NCI-H1436 treated with DMSO at 0.1 percent for 48 hours (cell line): ENCODE data around the gene CCSER1.
"Not testable (repeated sequence)": the region's sequence is repeated elsewhere in the genome, so short reads cannot be mapped to it uniquely, and the experiment has no call there.

Source experiments
- DNase-seq: peaks from one replicate; lab custom pipeline; 2025; lab: John Stamatoyannopoulos, UW

Gene CCSER1

DNA sequence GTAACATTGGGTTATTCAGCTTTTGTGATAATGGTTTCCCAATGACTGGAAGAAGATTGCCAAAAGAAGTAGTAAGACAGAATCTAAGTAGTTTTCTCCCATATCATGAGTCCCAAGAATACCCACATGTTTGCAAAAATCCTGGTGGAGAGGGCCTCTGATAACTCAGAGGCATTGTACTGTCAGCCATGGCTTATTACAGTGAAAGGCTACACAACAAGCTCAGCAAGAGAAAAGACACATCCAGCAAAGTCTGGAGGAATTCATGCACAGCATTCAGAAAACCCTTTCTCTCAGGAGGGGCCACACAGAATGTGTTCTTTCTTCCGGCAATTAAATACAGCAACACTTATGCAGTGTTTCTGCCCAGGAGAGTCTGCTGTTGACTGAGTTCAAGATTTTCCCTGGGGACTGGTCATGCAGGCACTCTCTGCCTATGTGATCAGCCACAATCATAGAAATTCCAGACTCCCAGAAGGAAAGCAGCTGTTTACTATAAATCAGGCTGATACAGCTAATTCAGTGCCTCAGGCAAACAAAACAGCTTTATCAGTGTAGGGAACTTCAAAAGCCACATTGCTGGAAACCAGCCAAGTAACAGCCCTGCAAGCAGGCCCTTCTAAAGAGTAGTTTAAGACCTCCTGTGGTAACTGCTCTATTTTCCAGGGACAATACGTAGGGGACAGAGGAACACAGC, 937.1 kb downstream of the CCSER1 start:
- peak; percentile 88 for DNase-seq

DNA sequence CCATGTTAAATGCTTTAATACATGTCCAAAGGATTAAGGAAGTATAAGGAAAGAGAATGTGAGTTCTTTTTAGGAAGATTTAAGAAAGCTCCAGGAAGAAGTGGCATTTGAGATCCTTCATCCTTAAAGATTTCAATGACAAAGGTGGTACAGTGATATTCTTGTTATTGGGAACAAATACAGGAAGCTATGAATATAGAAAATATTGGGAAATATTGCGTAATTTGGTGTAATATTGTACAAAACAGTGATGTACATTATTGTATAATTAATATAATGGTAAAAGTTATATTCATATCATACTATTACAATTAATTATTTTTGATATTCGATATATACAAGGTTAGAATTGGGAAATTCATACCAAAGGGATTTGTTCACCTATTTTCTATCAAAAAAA, 937.9 kb downstream of the CCSER1 start:
- no peak for DNase-seq

DNA sequence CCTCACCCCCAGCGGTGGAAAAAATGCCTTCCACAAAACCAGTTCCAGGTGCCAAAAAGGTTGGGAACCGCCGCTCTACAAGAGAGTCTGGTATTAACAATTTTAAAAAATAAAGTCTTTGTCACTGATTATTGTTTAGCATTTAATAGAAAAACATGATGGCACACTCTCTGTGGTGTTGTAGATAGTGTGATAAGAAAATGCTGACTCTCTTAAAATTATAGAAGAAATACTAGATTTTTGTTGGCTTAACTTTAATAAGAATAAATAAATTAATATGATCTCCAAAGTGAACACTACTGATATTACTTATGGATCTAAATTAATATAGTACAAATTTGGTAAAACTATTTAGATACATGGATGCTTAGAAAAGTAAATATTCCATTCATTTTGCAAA, 943.5 kb downstream of the CCSER1 start:
- DNase-seq, result no peak

DNA sequence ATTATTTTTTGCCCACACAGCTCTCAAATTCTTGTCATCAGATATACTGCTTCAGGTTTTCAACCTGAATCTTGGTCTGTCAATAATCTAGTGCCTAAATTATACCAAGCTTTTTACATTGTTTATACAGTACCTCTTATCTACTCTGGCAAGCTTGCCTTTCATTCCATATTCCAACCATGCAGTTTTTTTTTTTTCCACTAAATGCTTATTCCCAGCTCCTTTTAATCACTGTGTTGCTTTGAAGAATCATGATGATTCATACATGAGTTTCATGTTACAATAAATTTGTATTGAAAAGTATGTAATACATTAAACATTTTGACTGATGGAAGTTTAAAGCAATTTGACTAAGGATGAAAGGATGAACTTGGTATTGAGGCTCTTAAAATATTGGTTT, 949.0 kb downstream of the CCSER1 start:
- no peak for DNase-seq

DNA sequence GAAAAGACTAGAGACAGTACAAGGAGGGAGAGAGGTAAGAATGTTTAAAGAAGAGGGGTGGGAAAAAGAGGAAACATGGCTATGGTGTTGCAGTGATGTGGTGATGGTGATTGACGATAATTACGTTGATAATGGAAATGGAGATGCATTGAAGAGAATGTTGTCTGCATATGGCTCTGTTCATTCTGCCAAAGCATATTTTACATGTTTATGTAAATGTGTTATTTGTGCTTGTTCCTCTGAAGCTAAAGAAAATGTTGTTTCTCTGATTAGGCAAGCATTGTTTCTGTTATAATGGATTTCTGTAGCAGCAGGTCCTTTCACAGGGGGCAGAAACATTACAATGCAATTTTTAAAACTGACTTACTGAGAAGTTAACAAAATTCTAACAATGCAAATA, 958.8 kb downstream of the CCSER1 start:
- no peak for DNase-seq

DNA sequence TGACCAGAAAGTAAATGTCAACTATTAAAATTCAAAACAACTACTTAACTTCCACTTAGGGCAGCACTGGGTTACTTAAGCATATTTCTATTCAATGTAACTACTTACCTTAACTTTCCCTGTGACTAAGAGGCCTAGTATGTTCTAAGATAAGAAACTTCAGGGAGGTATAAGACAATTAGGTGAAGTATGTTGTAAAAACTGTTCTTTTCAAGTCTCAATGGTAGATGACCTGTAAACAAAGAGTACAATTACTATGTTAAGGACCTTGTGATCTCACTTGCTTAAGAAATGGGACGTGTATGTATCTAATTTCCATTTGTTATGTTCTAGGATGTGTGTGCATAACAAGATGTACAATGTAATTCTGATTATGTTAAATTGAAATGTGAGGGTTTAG, 960.5 kb downstream of the CCSER1 start:
- no peak for DNase-seq

DNA sequence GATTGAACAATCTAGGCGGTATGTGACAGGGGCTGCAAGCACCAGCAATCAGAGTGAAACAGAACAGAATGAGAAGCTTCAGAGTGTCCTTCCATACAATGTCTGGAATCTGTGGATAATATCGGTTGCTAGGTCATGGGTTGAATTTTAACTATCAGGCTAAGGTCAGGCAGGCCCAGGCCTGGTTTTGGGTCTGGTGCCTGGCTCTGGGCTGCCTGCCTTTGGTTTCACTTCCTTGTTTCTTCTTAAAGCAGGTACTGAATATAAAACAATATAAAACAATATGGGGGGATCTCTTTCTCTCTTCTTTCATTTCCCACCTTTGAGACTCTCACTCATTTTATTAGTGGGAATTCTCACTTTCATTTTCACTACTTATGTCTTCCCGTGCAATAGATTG, 962.0 kb downstream of the CCSER1 start:
- DNase-seq, result no peak

DNA sequence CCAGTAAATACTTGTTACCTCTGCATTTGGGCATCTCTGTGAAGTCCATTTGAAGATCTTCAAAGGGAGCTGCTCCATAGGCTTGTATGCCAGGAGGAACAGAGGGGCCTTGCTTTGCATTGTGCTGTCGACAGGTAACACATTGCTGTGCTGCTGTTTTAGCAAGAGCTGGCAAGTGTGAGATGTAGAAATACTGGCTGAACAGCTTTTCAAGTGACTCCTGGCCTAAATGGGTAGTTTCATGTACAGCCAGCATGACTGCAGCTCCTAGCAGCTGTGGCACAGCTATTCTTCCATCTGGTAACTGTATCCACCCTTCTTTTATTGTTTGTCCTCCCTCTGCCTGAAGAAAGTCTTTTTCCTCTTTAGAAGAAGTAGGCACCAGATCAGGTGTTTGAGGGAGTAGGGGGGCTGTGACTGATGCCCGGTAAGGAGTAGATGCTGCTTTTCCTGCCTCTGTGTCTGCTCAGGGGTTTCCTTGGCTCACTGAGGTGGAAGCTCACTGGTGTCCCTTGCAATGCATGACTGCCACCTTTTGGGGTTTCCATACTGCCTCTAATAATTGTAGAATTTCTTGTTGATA, 965.3 kb downstream of the CCSER1 start:
- no peak for DNase-seq

DNA sequence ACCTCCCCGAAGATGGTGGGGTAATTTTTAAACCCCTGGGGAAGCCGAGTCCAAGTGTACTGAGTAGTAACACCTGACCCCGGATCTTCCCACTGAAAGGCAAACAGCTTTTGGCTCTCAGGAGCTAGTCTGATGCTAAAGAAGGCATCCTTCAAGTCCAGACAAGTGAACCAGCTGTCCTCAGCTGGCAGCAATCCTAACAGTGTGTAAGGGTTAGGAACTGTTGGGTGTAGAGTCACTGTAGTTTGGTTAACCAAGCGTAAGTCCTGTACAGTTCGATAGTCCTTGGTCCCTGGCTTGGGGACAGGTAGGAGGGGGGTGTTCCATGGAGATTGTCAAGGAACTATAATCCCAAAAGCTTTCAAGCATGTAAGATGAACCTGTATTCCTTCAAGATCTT, 967.0 kb downstream of the CCSER1 start:
- not testable (repeated sequence) for DNase-seq

DNA sequence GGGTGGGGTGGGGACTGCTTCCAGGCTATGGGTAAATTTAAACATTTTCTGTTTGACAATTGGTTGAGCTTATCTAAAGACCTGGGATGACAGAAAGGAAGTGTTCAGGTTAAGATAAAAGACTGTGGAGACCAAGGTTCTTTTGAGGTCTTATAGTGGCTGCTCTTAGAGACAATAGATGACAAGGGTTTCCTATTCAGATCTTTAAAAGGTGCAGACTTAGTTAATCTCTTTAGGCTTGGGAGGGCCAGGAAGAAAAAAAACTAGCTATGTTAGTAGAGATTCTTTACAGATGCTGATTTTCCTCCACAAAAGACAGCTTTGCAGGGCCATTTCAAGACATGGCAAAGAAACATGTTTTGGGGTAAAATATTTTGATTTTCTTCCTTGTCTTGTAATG, 972.5 kb downstream of the CCSER1 start:
- DNase-seq, result no peak

DNA sequence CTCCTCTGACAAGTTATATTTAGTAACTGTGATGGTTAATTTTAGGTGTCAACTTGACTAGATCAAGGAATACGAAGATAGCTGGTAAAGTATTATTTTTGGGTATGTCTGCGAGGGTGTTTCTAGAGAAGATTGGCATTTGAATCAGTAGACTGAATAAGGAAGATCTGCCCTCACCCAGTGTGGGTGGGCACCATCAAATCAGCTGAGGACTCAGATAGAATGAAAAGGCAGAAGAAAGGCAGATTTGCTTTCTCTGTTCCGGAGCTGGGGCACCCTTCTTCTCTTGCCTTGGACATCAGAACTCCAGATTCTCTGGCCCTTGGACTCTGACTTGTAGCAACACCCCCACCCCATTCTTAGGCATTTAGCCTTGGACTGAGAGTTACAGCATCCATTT, 981.6 kb downstream of the CCSER1 start:
- DNase-seq, result no peak

DNA sequence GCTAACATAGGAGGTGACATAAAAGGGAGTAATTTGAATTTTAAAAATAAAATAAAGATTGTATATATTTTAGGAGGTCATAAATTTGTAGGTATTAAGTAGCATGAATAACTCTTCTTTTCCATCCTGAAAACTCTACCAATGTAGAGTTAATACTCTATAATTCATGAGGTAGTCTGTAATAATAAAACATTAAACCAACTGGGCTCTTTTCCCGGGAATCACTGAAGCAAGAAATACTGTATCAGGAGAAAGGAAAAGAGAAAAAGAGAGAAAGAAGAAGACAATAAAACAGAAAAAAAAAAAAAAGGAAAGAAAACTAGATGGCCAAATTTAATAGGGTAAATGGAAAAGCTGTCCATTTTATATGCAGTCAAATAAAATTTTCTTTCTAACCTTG, 984.4 kb downstream of the CCSER1 start:
- no peak for DNase-seq

DNA sequence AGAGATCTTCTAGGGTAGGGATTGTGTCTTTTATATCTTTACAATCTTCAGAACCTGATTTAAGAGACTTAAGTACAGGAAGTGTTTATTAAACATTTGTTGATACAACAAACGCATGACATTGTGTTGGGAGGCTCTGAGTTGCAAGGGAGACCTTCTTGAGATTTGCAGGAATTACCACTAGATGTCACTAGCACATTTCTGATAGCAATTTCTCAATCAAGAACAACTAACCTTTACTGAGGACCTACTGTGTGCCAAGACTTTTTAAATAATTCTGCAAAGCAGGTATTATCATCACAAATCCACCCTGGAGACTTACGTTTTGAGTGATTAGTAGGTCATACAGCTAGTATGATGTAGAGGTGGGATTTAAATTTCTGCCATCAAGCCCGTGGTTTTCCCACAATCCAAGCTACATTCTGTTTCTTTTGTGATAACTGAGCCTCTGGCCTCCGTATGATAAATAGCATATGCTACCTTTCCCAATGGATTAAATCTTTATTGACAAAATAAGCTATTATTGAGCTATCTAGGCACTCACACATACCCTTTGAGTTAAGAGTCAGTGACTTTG, 986.0 kb downstream of the CCSER1 start:
- DNase-seq, result no peak

DNA sequence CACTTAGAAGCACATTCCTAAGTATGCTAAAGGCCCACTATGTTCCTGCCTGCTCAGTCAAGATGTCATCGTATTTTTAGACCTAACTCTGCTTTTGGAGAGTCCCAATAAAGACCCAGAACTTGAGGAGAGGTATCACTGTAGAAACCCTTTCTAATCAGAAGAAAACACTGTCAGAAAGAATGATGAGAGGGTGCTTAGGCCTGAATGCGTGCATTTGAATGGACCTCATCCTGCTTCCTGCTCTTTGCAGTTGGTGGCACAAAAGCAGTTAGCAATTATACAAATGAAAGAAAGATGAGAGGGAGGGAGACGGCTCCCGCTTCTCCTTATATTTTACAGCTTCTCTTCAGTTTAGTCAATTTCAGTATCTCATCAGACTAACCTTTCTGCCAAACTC, 987.2 kb downstream of the CCSER1 start:
- peak; percentile 6 for DNase-seq

DNA sequence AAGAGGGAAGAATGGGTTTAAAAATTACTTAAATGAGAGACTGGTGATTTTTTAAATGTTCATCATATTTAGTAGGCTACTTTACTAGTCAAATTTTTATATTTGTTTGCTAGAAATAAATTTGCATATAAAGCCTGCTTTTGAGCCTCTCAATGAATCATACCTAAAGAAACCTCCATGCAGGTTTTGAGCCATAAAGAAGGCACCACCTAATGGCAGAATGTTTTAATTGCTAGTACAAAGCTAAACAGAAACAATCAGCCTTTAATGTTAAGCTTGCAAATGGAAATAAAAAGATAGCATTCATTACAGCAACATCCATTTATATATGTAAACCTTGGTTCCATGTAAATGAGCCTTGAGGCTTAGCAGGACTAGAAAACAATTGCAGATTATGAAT, 989.7 kb downstream of the CCSER1 start:
- no peak for DNase-seq

DNA sequence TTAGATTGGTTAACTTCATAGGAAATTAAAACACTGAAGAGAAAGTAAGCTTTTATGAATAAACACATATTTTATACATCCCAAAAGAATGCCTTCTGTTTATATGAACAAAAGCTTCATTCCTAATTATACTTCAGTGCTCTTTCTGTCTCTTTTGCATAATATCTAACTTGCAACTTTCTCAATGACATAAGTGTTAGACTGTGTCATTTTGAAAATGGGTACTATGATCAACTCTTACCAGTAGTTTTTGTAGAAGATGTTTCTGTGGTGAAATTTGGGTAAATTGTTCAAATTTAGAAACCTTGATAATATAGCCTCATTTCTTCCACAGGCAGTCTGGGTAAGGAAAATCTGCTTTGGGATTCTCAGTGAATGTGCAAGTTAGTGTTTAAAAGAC, 991.4 kb downstream of the CCSER1 start:
- DNase-seq, result no peak

DNA sequence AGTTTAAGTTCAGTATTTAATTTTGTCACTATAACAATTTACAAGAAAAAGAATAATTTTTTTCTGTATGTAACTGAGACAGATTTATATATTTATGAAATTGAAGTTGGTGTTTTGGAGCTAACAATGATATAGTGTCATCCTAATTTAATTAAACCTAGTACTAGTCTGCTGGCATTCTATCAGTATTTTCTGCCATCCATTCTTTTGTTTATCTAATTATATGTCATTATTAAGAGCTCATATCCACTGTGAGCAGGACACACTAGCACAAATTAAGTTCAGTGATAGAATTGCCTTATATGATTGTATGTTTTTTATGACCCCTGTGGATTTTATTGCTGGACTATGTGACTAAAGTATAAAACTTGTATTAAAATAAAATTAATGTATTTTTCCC, 996.5 kb downstream of the CCSER1 start:
- no peak for DNase-seq

DNA sequence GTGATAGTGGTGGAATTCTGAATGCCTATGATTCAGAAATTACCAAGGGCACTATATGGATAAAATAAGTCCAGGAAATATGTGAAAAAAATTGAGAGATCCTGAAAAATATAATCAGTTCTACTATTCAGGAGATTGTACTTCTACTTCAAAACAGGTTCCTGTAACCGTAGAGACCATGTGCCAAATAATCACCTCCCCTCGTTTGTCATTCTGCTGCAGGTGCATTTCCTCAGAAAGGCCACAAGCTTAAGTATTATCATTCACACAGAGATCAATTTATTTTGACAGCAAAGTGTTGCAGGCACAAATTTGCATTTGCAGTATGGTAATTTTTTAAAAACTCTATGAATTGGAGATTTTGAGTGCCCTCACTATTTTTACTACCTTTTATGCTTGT, 1000.0 kb downstream of the CCSER1 start:
- no peak for DNase-seq

DNA sequence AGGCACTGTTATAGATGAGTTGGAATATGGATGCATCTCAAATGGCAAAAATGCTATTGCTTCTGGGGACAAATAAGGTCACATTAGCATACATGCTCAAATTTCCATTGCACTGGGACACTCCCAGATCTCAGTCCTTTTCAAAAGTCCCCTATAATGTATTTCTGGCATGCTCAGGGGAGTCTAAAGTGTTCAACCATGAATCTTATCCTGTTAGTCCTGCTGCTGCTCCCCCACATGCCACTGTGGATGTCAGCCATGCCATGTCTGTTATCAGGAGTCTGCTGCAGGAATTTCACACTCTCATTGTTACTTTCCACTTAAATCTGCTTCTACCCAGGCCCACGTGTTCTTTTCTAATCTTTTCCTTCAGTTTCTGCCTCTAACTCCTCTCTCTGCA, 1000.6 kb downstream of the CCSER1 start:
- no peak for DNase-seq

DNA sequence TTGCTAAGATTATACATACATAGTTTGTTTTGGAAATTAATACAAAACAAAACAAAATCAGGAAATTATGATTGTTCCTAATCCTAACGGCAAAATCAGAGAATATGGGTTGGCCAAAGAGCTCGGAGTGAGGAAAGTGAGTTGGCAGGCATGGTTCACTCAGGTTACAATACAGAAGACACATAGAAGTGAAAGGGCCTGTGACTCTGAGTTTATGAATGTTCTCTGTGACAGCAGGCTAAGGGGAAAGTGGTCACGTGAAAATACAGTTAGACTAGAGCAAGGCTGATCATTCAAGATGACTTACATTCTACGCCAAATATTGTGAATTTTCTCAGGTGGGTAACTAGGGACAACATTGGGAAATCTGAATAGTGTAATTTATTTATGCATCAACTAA, 1001.3 kb downstream of the CCSER1 start:
- no peak for DNase-seq

DNA sequence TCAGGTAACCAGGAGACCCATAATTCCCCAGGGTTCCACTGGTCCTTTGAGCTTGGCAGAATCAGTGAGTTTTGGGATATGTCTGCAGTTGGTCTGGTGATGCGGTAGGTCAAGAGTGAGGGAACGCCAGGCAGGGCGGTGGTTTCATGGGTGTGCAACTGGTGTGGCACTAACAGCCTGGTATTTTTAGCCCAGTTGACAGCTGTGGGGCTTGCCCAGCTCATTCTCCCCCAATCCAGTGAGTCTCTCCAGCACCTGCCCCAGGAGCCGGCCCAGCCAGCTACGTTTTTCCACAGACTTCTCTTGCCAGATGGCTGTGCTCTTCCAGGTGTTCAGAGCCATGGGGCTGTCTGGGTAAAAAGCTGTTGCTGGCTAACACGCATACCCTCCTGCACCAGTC, 1019.9 kb downstream of the CCSER1 start:
- no peak for DNase-seq

DNA sequence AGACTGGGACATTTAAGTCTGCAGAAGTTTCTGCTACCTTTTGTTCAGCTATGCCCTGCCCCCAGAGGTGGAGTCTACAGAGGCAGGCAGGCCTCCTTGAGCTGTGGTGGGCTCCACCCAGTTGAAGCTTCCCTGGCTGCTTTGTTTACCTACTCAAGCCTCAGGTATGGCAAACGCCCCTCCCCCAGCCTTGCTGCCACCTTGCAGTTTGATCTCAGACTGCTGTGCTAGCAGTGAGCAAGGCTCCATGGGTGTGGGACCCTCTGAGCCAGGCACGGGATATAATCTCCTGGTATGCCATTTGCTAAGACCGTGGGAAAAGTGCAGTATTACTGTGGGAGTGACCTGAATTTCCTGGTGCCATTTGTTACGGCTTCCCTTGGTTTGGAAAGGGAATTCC, 1026.8 kb downstream of the CCSER1 start:
- not testable (repeated sequence) for DNase-seq

DNA sequence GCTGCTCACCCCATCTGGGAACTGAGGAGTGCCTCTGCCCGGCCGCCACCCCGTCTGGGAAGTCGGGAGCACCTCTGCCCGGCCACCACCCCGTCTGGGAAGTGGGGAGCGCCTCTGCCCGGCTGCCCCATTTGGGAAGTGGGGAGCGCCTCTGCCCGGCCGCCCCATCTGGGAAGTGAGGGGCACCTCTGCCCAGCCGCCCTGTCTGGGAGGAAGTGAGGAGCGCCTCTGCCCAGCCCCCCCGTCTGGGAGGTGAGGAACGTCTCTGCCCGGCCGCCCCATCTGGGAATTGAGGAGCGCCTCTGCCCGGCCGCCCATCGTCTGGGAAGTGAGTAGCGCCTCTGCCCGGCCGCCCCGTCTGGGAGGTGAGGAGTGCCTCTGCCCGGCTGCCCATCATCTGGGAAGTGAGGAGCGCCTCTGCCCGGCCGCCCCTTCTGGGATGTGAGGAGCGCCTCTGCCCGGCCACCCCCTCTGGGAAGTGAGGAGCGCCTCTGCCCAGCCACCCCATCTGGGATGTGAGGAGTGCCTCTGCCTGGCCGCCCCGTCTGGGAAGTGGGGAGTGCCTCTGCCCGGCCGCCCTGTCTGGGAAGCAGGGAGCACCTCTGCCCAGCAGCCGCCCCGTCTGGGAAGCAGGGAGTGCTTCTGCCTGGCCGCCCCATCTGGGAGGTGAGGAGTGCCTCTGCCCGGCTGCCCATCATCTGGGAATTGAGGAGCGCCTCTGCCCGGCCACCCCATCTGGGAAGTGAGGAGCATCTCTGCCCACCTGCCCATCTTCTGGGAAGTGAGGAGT, 1040.9 kb downstream of the CCSER1 start:
- not testable (repeated sequence) for DNase-seq
